Activated gamma-delta T cell treated with anti-CD3 and anti-CD28 coated beads, Interleukin-2, amount 50 U/mL, for 16 hours (primary cell): Measurements from ENCODE around the gene RARRES1.

ENCODE experiments used
- DNase-seq: peaks from one replicate; pipeline ENCODE4 v3.0.0-alpha.2; 2020; ENCODE audit warnings: low read depth

Gene RARRES1, protein sequence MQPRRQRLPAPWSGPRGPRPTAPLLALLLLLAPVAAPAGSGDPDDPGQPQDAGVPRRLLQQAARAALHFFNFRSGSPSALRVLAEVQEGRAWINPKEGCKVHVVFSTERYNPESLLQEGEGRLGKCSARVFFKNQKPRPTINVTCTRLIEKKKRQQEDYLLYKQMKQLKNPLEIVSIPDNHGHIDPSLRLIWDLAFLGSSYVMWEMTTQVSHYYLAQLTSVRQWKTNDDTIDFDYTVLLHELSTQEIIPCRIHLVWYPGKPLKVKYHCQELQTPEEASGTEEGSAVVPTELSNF

GRCh38 chr3:158731938-158732855 is at the start of gene RARRES1:
RARRES1 (minus strand) TSS chr3:158732457; CDS start chr3:158732415, 42 bp downstream.
- DNase-seq = no peak

- no peak for DNase-seq
These were observed 49.6 kb upstream of the RARRES1 start for GRCh38 chr3:158781849-158782248.

DNA sequence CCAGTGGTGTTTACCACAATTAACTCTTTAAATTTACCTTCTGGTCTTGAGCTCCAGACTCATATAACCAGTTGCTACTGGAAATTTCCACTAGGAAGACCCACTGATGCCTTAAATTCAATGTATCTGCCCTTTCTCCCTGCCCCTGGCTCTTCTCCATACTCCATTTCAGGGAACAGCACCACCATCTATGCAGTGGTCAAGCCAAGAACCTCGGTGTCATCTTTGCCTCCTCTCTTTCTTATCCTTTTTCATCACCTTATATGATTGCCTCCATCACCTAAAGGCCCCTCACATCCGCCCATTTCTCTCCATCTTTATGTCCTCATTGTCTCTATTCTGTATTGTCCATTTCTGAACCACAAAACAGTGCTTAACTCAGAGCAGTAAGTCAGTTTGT is 48.9 kb upstream of the RARRES1 start:
- DNase-seq = no peak

DNA sequence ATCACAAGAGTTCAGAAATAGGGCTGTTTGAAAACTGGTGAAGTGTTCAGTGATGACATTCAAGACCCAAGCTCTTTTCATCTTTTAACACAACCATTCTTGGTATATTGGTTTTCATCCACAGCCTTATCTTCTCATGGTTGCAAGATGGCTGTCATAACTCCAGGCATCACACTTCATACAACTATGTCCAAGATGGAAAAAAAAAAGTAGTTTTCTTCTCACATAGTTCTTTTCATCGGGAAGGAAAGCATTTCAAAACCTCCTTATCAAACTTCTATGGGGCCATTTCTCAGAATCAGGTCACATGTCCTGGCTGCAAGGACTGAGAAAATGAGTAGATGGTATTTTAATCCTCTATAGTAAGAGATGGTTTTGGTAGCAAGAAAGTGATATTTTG is 48.5 kb upstream of the RARRES1 start:
- no peak for DNase-seq

GRCh38 chr3:158777161-158777873 is 45.1 kb upstream of the RARRES1 start:
- DNase-seq = no peak

GRCh38 chr3:158776531-158776930 is 44.3 kb upstream of the RARRES1 start:
- DNase-seq = no peak

- no peak for DNase-seq
These were observed 43.5 kb upstream of the RARRES1 start for GRCh38 chr3:158775426-158776410.

DNA sequence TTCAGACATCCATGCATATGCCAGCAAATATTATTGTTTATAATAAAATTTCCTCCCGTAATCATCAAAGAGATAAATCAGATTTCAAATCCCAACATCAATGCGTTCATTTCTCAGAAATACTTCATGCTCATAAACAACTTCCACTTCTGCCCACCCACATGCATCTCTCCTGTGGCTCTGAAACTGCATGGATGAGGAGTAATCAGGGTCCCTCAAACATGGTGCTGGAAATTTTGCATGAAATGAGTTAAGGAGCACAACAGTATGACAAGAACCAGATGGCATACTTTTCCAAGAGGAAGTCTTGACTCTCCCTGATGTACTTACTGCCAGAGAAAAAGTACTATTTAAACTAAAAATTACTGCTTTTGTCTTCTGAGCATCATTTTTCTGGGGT is 42.7 kb upstream of the RARRES1 start:
- no peak for DNase-seq

- no peak for DNase-seq
These were observed 41.9 kb upstream of the RARRES1 start for GRCh38 chr3:158773845-158774830.

- no peak for DNase-seq
These were observed 40.9 kb upstream of the RARRES1 start for GRCh38 chr3:158773166-158773565.

GRCh38 chr3:158771982-158772381 is 39.7 kb upstream of the RARRES1 start:
- no peak for DNase-seq

- DNase-seq = no peak
These were observed 39.3 kb upstream of the RARRES1 start for GRCh38 chr3:158771577-158771976.

DNA sequence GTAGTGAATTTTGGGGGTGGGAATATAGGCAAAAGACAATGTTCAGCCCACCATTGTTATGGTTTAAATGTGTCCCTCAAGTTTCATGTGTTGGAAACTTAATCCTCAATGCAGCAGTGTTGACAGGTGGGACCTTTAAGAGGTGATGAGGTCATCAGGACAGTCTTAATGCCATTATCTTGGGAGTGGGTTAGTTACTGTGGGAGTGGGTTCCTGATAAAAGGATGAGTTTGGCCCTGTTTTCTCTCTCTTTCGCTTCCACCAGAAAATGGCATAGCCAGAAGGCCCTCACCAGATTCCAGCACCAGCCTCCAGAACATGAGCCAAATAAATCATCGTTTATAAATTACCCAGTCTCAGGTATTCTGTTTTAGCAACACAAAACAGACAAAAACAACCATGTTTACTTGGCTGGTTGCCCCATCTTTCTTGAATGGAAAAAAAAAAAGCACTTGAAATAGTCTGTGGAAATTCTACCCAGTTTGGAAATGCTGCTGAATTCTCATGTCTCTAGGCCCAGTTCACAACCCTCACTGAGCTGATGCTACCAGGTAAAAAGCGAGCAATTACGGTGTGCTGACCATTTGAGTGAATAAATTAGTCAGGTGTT is 38.6 kb upstream of the RARRES1 start:
- no peak for DNase-seq

DNA sequence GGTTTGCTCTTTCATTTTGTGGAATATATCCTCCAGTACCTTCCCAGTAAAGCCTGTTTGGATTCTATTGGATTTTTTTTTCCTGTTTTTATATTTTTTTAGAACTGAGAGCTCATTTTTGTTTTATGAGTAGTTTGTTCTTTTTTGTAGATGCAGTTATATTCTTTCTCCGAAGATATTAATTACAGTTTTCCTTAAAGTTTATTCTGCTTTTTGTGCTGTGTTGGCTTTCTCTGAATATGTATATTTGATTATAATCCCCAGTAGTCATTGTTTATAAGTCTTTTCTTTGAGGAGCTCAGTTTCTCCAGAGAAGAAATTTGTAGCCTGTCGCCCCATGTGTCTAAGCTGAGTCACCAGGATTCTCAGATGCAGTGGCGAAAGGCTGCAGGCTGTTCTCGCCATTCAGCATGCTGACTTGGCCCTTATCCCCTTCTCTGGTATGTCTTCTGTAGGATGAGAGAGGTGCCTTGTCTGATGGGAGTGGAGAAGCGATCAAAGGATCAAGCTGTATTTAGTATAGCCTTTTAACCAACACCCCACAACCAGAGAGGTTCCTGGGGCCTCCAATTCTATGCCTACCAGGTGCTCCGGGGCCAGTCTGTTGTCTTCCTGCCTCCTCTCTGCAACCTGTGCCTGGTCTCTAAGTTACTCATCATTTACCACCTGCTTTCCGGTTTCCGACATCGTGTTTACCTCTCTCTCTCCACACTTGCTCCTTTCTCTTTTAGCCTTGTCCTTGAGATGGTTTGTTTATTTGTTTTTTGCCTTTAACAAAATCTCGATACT is 37.9 kb upstream of the RARRES1 start:
- DNase-seq = no peak

DNA sequence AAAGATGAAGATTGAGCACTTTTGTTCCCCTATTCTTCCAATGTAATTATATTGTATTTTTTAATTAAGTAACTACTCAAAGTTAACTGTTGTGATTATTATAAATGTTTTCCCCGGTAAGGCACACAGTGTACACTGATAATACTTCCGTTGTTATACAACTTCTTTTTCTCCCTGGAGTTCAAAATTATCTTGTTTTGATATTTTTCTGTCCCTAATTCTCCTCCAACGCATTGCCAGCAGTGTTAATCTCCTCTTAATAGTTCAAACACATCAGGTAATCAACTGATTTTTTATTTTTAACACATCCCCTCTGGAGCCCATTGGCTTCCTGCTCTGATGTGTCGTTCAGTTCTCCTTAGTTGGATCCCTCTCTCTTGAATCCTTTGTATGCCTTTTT is 37.3 kb upstream of the RARRES1 start:
- no peak for DNase-seq

GRCh38 chr3:158768881-158769543 is 36.8 kb upstream of the RARRES1 start:
- no peak for DNase-seq

- DNase-seq = no peak
These were observed 36.1 kb upstream of the RARRES1 start for GRCh38 chr3:158768361-158768787.

- no peak for DNase-seq
These were observed 34.1 kb upstream of the RARRES1 start for GRCh38 chr3:158766364-158766763.
